SU-DHL-6 (cell line): ENCODE data around the gene GRM7.

Experiments
- H2AFZ ChIP-seq: fragments of 200-600 bp; sonication (generic); 2 replicates; pipeline ENCODE4 v1.6.1; 2014; ENCODE audit warnings: low read depth, mild to moderate bottlenecking, moderate library complexity, mixed read lengths, antibody characterized with exemption, low read length; ENCODE audit not compliant: severe bottlenecking
- H3F3A ChIP-seq: fragments of 200-600 bp; shearing (Covaris generic); 2 replicates; pipeline ENCODE4 v1.6.0; 2016; ENCODE audit warnings: antibody characterized with exemption, mild to moderate bottlenecking; ENCODE audit not compliant: insufficient read depth
- H3K27ac ChIP-seq: fragments of 200-600 bp; sonication (generic); 2 replicates; pipeline ENCODE4 v1.5.1; 2016; ENCODE audit warnings: low read depth, mild to moderate bottlenecking, low read length, moderate library complexity, mixed read lengths
- H3K27me3 ChIP-seq: fragments of 200-600 bp; sonication (generic), shearing (Covaris generic); 2 replicates; pipeline ENCODE4 v1.6.0; 2014; ENCODE audit warnings: mild to moderate bottlenecking, low read length
- H3K36me3 ChIP-seq: fragments of 200-600 bp; sonication (generic); 2 replicates; pipeline ENCODE4 v1.6.1; 2014; ENCODE audit warnings: mild to moderate bottlenecking, low read length, mixed read lengths
- H3K4me2 ChIP-seq: fragments of 300-600, 200-600 bp; shearing (Covaris generic), sonication (generic); 2 replicates; pipeline ENCODE4 v1.6.0; 2014; ENCODE audit warnings: low read length, low read depth, mild to moderate bottlenecking; ENCODE audit not compliant: poor library complexity, severe bottlenecking
- H3K4me3 ChIP-seq: fragments of 200-600 bp; sonication (generic); 2 replicates; pipeline ENCODE4 v1.5.1; 2014; ENCODE audit warnings: antibody characterized with exemption, low read length, mild to moderate bottlenecking, mixed read lengths; ENCODE audit not compliant: insufficient read depth, poor library complexity, severe bottlenecking
- H3K79me2 ChIP-seq: fragments of 200-600 bp; sonication (generic); 2 replicates; pipeline ENCODE4 v1.6.1; 2014; ENCODE audit warnings: mild to moderate bottlenecking, low read length, moderate library complexity; ENCODE audit not compliant: insufficient read depth
- H3K9ac ChIP-seq: fragments of 200-600 bp; sonication (generic); 2 replicates; pipeline ENCODE4 v1.7.0; 2014; ENCODE audit warnings: mild to moderate bottlenecking, low read length
- H3K9me2 ChIP-seq: fragments of 200-600 bp; sonication (generic); replicated peaks from 2 replicates; pipeline ENCODE4 v1.6.1; 2014; ENCODE audit warnings: low read length; ENCODE audit not compliant: insufficient read depth
- H3K9me3 ChIP-seq: fragments of 200-600 bp; sonication (generic); 2 replicates; pipeline ENCODE4 v1.6.1; 2014; ENCODE audit warnings: low read length, mixed read lengths; ENCODE audit not compliant: insufficient read depth
- H4K20me1 ChIP-seq: fragments of 200-600 bp; sonication (generic); 2 replicates; pipeline ENCODE4 v1.6.1; 2014; ENCODE audit warnings: low read depth, mild to moderate bottlenecking, antibody characterized with exemption, low read length, moderate library complexity, mixed read lengths
- EZH2phosphoT487 ChIP-seq: fragments of 200-600 bp; sonication (generic), shearing (Covaris generic); conservative IDR thresholded peaks from 2 replicates; pipeline ENCODE4 v1.6.1; 2018; ENCODE audit warnings: mild to moderate bottlenecking, antibody characterized with exemption, low read length, moderate library complexity, mixed read lengths
- TF ChIP-seq, protein P1 (sequence below): fragments of 200-600 bp; sonication (generic); IDR thresholded peaks from one replicate; pipeline ENCODE4 v1.5.1; 2017; ENCODE audit warnings: antibody characterized with exemption, mild to moderate bottlenecking, low read length, moderate library complexity; ENCODE audit not compliant: insufficient read depth, poor library complexity, severe bottlenecking

Gene GRM7

DNA sequence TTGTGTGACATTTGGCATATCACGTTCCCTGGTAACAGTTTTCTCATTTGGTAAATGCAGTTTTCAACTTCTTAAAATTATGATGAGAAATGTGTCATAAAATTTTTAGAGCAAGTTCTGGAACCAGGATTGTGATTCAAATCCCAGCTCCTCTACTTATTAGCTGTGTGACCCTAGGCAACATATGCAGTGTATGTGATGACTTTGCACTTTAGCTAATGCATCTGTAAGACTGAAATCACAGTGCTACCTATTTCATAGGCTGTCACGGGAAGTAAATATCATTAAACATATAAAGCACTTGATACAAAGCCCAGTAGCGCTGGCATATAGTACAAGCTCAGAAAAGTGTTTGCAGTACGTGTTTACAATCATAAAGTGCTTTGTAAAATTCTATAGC, 419.4 kb downstream of the GRM7 start:
- H3K36me3 ChIP-seq, result no peaks in the 10 kb centered on the region
- no peak overlapping the region for H3K4me3 ChIP-seq
- H3K79me2 ChIP-seq, result no peaks in the 10 kb centered on the region
- no peaks in the 10 kb centered on the region for H4K20me1 ChIP-seq
- no peak overlapping the region for H3K27ac ChIP-seq
- H2AFZ ChIP-seq, result no peak overlapping the region
- no peaks in the 10 kb centered on the region for H3F3A ChIP-seq
- no peaks in the 10 kb centered on the region for H3K27me3 ChIP-seq
- H3K9ac ChIP-seq, result no peak overlapping the region
- no peak overlapping the region for H3K4me2 ChIP-seq
- H3K9me2 ChIP-seq, result no peaks in the 10 kb centered on the region
- no peaks in the 10 kb centered on the region for H3K9me3 ChIP-seq
- TF ChIP-seq EZH2phosphoT487, result no peak
- TF ChIP-seq, protein P1, sequence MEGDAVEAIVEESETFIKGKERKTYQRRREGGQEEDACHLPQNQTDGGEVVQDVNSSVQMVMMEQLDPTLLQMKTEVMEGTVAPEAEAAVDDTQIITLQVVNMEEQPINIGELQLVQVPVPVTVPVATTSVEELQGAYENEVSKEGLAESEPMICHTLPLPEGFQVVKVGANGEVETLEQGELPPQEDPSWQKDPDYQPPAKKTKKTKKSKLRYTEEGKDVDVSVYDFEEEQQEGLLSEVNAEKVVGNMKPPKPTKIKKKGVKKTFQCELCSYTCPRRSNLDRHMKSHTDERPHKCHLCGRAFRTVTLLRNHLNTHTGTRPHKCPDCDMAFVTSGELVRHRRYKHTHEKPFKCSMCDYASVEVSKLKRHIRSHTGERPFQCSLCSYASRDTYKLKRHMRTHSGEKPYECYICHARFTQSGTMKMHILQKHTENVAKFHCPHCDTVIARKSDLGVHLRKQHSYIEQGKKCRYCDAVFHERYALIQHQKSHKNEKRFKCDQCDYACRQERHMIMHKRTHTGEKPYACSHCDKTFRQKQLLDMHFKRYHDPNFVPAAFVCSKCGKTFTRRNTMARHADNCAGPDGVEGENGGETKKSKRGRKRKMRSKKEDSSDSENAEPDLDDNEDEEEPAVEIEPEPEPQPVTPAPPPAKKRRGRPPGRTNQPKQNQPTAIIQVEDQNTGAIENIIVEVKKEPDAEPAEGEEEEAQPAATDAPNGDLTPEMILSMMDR, result no peak

DNA sequence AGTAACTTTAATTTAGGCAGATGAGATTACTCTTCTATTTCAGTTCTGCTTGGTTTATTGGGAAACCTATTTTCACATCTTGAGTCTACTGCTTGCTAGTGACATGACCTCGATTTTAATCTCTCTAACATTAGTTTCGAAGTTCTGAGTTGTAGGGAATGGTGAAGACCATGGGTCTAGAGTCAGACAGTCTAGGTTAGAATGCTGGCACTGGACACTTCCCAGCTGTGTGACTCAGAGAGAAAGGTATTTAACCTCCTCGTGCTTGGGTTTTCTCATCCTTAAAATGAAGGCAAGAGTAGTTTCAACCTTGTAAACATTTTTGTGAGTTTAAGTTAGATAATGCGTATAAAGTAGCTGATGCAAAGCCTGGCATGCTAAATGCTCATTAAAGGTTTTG, 422.1 kb downstream of the GRM7 start:
- no peaks in the 10 kb centered on the region for H4K20me1 ChIP-seq
- no peaks in the 10 kb centered on the region for H3F3A ChIP-seq
- TF ChIP-seq, protein P1, result no peak
- TF ChIP-seq EZH2phosphoT487, result no peak
- no peak overlapping the region for H2AFZ ChIP-seq
- H3K79me2 ChIP-seq, result no peaks in the 10 kb centered on the region
- no peak overlapping the region for H3K27ac ChIP-seq
- H3K9me3 ChIP-seq, result no peaks in the 10 kb centered on the region
- H3K4me2 ChIP-seq, result no peak overlapping the region
- no peak overlapping the region for H3K9ac ChIP-seq
- H3K4me3 ChIP-seq, result no peak overlapping the region
- H3K9me2 ChIP-seq, result no peaks in the 10 kb centered on the region
- H3K27me3 ChIP-seq, result no peaks in the 10 kb centered on the region
- H3K36me3 ChIP-seq, result no peaks in the 10 kb centered on the region

DNA sequence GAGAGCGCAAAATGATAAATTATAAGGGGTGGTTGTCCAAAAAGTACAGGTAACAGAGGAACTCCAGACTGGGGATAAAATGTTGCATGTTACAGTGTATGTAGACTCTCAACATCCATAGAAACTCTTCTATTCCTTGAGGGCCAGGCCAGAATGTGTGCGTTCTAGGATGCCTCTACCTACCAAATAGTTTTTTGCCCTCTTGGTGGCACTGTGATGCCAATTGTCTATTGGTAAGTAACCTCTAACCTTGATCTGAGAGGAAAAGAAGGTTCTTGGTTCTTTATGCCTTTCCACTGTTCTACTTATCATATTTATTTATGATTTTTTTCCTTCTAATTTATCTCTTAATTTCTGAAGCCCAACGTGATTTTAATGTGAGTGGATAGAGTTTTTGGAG, 424.6 kb downstream of the GRM7 start:
- H3K27ac ChIP-seq, result no peak overlapping the region

More for the DNA sequence above, 424.6 kb downstream of the GRM7 start:
- Histone ChIP-seq H3K79me2 (no peaks in the 10 kb centered on the region), H3K27me3 (no peaks in the 10 kb centered on the region), H3K4me3 (no peak overlapping the region), H3K36me3 (no peaks in the 10 kb centered on the region), H3K9me2 (no peaks in the 10 kb centered on the region), H3K9me3 (no peaks in the 10 kb centered on the region), H4K20me1 (no peaks in the 10 kb centered on the region), H2AFZ (no peak overlapping the region), H3F3A (no peaks in the 10 kb centered on the region), H3K4me2 (no peak overlapping the region), H3K9ac (no peak overlapping the region)
- TF ChIP-seq, protein P1, result no peak
- no peak for TF ChIP-seq EZH2phosphoT487
